GM19468 (cell line): ENCODE results near the gene AKT3.

Experiments
- ATAC-seq: cut with Tn5 transposase; IDR thresholded peaks from one replicate; pipeline ENCODE4 v1.9.1; 2021; ENCODE audit warnings: mild to moderate bottlenecking, moderate library complexity, moderate number of reproducible peaks; ENCODE audit not compliant: unreplicated experiment; ENCODE audit errors: extremely low read depth

Gene AKT3

DNA sequence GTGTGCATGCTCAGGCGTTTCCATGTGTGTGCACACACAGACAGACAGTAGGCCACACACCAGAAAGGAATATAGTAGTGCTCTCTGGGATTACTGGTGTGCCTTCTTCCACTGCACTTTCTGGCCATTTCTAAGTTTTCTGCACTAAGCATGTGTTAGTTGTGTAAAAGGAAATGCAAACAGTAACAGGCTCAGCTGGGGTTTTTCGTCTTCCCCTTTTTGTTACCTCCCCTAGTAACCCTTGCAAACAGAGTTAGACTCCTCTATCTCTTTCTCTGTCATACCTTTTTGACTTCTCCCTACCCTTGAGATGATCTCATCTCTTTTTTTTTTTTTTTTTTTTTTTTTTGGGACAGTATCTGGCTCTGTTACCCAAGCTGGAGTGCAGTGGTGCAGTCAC lies 398.0 kb downstream of the AKT3 start:
- no peak for ATAC-seq

DNA sequence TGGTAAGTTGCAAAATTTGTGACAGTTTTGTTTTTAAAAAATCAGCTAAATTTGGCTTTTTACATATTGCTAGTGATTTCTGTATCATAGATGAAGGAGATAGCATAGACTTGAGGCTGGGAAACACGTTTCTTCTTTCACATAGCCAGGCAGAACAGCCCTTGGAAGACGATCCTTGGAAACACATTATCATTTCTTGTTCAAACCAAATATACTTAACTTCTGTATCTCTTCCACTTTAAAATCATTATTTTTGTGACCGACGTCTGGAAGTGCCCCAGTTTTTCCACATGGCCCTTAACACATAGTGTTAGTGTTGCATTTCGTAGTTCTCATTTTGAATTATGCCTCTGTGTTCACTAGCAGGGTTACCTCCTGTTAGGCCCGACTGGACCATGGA lies 400.7 kb downstream of the AKT3 start:
- no peak for ATAC-seq

DNA sequence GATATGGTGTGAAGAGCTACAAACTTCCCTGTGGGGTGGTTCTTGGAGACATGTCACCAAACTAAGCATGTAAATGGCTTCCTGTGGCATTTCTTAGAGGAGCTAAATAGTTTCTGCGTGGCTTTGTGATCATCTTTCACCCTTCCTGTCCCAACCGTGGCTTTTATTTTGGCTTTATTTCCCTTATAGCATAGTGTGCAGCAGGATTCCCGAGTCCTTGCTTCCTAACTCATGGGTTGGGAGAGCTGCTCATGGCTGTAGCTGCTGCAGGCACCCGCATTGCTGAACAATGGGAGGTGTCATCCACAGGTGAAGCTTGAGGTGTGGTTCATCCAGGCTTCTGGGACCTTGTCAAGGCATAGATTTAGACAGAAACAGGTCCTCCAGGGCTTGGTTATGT lies 402.2 kb downstream of the AKT3 start:
- ATAC-seq: no peak

DNA sequence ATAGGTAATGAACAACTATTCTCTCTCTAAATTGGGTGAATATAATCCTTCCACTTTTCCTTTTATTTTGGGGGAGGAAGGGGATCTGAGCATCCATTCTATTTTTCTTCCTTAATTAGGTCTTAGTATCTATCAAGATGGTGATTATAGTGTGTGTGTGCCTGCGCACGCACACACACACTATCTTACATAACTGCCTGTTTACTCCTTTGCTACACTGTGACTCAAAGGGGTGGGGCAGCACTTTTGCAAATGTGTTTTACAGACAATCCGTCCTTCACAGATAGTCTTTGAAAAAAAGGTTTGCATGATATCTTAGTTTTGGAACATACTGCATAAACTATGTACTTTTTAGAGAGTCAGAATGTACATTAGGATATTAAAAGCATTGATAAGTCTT lies 402.7 kb downstream of the AKT3 start:
- no peak for ATAC-seq

DNA sequence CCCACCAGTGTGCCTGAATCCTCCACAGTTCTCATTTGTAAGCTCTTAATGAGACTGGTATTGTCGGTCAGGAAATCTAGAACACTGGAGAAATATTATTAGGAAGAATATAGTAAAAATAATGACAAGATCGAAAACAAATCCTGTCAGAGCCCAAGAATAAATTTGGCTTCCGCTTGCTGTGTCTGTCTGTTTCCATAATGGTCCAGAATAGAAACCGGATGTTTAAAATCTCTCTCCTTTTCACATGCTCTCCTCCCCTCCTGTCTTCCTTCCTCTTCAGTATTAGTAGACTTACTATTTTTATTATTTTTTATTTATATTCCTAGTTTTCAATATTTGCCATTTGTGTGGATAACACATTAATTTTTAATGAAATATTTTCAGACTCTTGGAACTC lies 406.5 kb downstream of the AKT3 start:
- no peak for ATAC-seq

DNA sequence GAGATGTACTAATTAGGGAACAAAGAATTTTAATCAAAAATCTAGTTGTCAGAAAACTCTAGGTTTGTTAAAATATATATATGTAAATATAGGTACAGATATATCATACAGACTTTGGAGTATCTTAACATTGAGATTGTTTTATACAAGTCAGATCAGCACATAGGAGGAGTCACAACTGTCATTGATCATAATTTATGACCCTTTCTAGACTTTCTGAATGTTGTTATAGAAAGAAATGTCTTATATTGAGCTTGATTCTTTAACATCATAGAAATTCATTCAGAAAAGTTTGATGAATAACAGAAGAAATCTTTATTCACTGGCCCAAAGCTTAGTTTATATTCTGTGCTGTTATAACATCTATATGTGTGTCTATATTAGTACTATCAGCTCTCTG lies 408.4 kb downstream of the AKT3 start:
- no peak for ATAC-seq

DNA sequence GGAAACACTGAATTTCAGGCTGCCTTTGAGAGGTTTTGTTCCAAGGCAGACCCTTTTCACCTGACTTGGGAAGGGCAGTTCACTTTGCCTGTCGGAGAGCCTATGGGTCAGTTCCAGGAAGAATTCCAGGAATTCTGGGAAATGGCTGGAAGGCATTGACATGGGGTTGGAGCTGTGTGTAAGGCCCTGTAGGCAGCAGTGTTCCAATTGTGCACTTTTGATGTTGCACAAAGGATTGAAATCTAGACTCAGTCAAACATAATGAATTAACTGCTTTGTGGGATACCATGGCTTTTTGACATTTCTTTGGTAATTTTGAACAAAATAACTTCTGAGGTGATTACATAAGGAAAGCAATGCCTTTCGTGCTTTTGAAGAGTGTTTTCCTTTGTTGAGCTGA lies 409.6 kb downstream of the AKT3 start:
- no peak for ATAC-seq

DNA sequence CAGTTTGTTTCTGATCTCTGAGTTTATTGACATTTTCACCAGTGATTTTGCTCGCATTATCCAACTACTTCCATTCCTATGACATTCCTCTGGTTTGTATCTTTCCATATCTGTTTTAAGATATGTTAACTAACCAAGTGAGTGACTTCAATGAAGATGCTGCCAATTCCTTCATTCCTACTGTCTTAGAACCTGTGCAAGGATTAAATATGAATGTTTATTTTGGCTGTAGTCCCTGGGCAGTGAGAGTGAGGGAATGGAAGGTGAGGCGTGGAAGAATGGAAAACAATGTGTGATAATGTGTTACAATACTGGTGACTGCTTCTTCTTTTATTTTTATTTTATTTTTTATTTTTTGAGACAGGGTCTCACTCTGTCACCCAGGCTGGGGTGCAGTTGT lies 411.2 kb downstream of the AKT3 start:
- no peak for ATAC-seq
